Glomerular visceral epithelial cell (primary cell): ENCODE results near the gene TLK1.

Experiments used
- DNase-seq: peaks from one replicate; pipeline ENCODE4 v3.0.0-alpha.2; 2016; ENCODE audit errors: extremely low spot score

The TLK1 gene

DNA sequence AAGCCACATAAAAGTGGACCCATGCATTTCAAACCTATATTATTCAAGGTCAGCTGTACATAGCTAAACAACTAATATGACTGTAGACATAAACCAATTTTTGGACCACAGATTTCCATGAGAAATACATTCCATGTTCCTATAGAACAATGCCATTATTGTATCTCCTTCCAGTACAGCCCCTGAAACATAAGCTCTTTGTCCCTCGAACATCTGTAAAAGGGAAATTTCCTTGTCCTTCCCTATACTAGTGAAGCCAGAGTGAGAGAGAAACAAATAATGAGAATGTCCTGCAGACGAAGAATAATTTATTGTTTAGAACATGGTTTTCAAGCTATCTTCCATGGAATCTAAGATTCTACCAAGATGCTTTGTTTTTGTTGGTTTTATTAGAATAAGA, 156.3 kb downstream of the TLK1 start:
- DNase-seq, result no peak

DNA sequence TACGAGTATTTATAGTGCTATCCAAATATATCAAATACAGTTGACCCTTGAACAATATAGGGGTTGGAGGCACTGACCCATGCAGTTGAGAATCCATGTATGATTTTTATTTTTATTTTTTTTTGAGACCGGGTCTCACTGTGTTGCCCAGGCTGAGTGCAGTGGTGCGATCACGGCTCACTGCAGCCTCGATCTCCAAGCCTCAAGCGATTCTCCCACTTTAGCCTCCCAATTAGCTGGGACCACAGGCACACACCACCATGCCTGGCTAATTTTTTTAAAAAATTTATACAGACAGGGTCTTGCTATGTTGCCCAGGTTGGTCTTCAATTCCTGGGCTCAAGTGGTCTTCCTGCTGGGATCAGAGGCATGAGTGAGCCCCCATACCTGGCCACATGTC, 161.0 kb downstream of the TLK1 start:
- no peak for DNase-seq

DNA sequence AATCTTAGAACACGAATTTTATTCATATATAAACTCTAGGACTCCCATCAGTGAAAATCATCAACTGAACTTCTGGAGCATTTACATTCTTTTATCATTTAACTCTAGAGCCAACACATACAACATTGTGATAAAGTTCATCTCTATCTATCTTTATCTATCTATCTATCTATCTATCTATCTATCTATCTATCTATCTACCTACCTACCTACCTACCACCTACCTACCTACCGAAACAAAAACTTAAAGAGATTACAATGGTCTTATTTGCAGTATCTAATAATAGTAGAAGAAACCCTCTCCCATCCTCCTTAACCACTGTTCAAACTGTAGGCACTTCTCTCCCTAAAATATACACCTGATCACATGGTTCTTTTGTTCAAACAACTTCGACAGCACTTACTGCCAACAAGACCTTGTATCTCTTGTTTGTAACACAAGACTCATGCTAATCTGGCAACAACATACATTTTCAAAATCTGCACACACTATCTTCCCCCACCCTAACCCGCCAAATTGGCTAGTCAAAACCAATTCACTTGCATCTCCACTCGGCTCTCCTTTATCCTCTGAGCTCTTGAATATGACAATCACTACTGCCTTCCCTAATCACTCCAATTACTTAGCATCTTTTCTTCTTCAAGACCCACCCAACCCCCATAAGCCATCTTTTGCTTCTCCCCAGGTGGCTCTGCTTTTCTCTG, 162.6 kb downstream of the TLK1 start:
- no peak for DNase-seq

DNA sequence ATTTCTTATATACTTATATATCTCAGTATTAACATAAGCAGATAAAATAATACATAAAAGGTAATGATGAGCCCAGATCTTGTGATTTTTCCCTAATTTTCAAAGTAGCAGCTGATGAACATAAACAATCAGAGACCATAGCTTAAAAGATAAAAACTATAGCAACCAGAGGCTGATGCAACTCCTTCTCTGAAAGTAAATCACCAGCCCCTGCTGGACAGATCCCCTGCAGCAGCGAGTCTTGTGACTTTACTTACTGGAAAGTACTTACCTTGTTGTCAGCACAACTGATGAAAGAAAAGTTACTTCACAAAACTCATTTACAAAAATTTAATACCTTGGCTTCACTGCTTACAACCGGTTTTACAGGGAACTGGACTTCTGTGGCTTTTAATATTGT, 164.4 kb downstream of the TLK1 start:
- DNase-seq, result no peak

DNA sequence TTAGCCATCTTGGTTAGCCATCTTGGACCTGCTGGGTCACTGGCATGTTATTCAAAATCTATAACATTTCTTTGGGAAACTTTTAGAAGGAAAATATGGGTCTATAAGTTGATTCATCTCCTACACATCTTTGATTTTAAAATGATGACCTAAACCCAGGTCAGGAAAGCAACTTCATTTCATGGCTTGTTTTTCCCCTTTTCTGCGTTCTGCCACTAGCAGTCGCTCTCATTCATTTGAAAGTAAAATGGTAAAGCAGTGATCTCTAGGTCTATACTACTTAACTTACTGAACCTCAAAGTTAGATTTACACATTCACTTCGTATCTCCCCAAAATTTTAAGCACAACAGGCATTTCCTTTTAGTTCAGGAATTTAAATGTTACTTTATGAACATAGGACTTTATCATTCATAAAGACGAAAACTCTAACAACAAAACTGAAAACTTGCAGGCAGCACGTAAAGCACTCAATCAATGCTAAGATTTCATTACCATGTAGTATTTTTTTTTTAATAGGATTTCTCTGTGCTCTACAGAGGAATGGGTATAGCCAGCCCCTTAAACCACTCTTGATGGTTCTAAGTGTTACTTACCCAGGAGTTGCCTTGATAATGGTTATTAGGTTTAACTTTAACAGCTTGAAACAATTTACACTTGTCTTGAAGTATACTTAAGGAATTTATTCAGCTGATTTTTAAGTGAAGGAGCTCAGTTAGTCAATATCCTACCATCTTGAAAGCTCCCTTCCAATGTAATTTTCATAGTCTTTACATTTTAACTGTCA, 169.1 kb downstream of the TLK1 start:
- no peak for DNase-seq

DNA sequence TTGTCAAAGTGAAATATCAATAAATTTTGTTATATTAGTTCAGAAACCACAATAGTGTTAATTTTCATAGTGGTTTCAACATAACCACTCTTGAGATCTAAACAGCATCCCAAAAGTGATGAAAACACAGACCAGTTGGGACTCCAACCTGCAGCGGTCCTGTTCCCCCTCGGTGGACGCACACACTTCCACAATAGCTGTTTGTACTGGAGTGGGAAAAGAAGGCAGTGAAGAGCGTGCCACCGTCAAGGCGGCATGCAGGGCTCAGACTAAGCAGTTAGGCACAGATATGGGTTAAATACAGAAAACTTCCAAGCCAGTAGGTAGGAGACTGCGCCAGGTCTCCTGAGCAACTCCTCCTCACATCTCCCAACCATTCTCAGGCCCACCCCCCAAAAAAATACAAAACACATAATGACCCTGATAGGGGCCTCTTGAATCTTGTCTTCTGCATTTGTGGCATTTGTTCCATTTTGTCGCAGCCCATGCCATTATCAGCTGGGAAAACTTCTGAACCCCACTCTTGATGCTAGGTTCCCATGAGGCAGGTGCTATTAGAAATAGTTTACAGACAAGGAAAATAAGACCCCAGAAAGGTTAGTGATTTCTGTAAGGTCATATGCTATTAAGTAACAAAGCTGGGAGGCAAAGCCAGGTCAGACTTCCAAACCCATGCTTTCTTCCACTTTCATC, 174.0 kb downstream of the TLK1 start:
- DNase-seq, result no peak

DNA sequence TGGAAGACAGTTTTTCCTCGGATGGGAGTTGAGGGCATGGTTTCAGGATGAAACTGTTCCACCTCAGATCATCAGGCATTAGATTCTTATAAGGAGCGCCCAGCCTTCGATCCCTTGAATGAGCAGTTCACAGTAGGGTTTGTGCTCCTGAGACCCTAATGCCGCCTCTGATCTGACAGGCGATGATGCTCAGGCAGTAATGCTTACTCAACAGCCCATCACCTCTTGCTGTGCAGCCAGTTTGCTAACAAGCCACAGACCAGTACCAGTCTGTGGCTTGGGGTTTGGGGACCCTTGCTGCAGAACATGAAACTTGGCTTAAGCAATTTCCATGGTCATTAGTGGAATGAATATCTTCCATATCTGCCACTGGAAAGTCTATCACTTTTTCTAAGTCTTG, 175.3 kb downstream of the TLK1 start:
- no peak for DNase-seq

DNA sequence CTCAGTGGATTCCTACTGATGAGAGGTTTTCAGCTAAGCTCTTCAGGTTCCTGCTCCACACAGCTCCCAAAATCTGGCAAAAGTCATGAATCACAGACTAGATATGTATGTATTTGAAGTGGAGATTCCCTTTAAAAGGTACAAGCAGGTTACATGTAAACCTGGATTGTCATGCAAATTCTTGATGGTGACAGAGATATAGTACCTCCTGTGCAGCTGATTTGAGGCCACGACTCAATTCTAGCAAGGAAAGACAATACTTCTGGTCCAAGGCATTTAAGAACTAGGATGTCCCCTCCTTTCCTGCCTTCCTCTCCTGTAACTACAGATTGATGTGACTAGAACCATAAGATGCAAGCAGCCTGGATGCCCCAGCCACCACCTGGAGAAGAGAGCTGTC, 176.6 kb downstream of the TLK1 start:
- DNase-seq, result no peak

DNA sequence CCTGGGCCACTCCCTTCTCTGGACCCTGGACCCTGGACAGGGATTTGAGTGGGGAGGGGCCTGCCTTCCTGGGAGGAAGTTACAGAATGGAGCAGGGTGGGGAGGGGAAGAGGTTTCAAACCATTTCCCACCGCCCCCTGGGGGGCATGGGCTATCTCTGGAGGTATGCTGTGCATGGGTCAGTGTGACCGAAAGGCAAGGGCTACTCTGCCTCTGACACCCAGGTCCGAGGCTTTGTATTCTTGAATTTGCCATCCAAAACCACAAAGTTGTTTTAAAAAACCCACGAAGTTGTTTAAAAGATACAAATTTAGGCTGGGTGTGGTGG, 184.8 kb downstream of the TLK1 start:
- DNase-seq, result no peak

DNA sequence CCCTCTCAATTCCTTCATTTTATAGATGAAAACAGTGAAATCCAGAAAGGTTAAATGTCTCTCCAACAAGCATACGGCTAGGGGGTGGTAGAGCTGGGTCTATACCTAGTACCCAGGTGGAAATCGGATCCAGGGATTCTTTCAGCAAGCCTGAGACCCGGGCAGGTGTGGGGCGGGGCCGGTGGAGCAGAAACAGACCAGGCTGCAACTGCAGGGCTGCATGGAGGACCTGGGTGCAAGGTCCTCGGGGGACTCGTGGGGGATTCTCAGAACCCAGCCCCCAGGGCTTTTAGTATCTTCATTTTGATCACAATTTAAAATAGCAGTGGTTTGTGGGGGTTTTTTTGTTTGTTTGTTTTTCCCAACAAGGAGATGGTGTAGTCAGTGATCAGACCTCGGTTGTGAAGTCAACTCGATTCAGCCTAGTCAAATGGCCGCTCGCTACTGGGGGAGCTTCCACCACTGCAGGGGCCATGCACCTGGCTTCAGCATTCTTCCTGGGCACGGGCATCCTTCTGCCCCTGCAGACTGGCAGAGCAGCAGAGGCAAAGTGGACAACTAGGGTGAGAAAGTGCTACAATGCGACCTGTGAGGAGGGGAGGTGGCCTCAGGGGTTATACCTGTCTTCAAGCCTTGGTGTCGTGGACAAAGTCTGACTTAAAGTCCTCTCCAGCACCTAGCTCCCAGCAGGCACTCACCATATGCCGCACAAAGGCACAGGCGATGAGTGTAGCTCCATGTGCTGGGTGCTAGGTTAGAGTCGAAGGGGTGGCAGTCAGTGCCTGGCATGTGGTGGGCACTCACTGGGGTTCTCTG, 185.4 kb downstream of the TLK1 start:
- DNase-seq, result no peak

DNA sequence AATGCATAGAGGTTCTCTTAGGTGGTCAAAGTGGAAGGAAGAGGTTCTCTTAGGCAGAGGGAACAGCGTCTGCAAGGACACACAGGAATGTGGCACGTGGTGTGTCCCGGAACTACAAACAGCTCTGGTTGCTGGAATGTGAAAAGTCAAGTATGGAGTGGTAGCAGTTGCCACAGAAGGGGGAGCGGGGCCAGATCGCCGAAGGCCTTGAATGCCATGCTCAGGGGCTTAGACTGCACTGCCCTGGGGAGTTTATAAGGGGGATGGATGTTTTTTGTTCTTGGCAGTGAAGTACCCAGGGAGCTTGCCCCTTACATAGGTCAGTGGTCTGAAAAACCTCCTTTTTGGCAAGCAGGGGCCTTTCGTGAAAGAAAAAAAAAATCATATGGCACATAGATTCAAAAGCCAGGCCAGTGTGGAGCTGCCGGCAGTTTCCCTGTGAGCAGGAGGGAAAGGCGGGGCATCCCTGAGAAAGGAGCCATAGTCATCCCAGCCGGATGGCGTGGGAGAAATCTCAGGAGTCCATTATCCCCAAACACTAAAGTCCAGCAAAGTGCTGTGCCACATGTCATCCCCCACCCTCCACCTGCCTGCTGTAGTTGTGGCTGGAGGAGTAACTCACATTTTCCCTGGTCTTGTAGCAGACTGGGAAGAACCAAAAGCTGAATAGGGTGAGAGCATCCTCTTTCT, 186.2 kb downstream of the TLK1 start:
- DNase-seq, result no peak

DNA sequence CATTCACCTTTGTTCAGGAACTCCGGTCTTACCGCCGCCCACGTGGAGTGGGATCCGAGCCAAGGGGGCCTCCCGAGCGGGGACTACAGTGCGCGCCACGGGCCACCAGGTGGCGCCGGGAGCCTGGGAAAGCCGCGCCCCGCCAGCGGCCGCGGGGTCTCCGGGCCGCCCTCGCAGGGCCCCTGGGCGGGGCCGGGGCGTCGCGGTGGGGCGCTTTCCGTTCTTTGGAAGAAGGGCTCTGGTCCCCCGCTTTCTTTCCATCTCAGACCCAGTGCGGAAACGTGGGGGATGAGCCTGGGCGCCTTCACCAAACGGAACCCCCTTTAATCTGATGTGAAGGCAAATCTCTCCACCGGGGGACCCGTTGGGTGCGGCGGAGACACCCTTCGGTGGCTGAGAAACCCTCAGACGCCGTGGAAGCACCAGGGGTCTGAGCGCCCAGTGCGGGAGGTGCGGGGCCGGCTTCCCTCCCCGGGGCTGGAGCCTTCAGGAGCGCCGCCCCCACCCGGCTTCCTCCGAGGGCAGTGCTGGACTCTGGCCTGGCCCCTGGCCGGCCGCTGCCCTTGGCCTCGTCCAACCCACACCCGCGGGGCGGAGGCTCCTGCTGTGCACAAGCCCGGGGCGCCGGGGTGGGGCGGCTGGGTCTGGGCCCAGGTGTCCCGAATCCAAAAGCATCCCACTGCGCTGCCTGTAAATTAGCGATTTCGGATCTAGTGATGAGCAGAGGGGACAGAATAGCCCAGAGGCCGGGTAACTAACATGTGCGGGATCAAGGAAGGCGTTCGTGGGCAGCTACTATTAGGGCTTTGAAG, 187.0 kb downstream of the TLK1 start:
- peak; percentile 92 for DNase-seq

DNA sequence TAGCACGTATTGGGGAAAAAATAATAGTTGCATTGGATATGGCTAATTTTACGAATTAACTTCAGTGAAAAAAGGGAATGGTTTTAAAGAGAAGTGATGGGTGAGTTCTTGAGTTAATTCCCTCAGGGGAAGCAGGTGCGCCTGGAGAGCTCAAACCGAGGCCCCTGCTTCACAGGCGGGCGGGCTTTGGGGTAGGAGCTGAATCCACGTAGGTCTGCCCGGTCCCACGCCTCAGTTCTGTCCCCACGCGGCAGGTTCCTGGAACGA, 187.5 kb downstream of the TLK1 start:
- DNase-seq, result no peak

DNA sequence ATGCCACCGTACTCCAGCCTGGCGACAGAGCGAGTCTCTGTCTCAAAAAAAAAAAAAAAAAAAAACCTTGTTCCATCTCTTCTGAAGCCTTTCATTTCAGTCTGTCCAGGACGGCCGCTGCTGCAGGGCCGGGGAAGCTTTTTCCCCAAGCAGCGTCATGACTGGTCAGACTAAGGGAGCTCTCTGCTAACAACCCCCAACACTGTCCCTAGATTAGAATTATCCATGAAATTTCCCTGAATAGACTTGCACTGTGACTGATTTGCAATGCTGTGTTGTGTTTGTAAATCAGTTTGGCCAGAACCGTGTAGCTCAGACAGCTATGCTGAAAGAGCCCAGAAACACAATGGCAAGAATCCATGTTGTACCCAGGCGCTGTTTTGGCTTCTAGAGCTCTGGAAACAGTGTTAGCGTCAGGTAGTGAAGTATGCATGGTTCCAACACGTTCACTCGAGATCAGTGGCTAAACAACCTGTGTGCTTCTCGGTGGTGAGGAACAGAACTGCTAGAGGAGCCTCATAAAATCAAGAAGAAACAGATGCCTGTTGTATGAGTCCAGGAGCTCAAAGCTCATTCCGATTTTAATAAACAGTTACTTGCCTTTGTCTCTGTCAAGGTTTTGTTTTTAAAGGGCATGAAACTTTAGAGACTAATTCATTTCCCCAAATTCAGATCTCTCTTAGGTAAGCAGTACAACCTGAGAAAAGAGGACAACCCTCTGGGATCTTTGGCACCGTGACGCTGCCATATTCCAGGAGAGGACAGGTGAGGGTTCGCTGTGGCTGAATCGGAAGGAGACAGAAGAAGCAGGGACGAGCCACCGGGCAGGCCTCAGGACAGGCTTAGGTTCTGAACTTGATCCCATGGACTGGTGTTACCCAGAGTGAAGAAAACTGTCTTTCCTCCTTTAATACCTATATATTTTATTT, 188.1 kb downstream of the TLK1 start:
- no peak for DNase-seq

DNA sequence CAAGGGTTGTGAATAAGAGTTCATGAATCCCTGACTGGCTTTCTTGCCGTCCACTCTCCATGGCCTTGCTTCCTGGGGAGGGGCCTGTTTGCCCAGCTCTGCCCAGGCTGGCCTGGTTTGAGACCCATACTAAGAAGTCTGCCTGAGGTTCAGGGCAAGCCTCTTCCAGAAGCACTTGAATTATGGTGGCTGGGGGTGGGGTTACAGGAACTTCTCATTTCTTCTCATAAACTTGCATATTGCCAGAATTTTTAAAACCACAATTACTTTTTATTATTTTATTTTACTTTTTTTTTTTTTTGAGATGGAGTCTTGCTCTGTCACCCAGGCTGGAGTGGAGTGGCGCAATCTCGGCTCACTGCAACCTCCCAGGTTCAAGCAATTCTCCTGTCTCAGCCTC, 189.6 kb downstream of the TLK1 start:
- no peak for DNase-seq

DNA sequence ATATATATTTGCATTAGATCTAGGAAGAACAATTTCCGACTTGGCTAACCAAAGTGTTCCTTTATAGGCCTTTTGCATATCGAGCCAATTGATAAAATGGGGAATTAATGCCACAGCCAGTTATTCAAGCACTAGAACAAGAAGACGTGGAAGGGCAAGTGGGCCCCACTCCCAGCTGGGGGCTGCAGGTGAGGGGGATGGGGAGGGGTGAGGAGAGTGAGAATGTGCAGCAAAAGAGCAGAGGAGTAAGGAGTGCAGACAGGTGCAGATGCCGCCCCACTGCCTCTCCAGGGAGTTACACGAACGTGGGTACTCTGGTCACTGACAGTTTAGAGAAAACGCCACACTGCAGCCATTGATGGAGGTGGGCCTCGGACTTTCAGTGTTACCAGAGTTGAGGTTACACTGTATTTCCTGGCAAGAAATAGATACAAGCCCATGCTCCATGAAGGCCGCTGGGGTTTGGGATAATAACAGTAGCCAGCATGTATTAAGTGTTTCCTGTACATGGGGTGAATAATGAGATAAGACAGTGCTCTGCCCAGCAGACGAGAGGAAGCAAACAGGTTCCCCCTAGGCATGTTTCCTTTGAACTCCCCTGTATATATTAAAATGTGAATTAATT, 190.7 kb downstream of the TLK1 start:
- DNase-seq, result no peak

DNA sequence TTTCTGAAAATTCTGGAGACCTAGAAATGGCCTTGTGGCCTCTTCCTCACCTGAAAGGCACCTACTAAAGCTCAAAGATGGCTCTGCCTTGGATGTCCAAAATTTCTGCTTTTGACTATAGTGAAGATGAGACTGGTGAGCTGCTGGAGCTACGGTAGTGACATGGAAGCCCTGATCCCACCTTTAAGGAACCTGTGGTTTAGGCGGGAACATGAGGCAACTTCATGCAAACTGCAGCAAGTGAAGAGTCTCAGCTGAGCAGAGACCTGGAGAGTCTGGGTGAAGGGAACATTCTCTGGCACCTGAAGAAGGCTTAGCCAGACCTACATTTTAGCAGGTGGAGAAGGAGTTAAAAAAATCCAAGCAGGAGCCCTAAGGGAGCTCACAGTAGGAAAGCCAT, 191.7 kb downstream of the TLK1 start:
- no peak for DNase-seq

DNA sequence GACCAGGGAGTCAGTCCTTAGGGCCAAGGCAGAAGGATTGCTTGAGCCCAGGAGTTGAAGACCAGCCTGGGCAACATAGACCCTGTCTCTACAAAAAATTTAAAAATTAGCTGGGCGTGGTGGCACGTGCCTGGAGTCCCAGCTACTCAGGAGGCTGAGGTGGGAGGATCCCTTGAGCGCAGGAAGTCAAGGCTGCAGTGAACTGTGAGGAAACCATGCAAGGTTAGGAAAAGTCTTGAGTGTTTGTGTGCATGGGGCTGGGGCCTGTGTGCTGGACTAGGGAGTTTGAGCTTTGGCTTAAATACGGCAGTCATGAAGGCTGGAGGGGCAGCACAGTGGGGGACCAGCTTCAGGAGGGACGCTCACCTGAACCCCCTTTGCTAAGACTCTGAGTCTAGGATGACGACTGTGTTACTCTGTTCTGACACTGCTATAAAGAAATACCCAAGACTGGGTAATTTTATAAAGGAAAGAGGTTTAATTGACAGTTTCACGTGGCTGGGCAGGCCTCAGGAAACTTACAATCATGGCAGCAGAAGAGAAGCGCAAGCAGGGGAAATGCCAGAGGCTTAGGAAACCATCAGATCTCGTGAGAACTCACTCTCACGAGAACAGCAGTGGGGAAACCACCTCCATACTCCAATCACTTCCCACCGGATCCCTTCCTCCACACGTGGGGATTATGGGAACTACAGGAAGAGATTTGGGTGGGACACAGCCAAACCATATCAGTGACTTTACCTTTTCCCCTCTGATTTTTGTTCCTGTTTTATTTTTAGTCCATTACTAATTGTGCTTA, 192.3 kb downstream of the TLK1 start:
- no peak for DNase-seq

DNA sequence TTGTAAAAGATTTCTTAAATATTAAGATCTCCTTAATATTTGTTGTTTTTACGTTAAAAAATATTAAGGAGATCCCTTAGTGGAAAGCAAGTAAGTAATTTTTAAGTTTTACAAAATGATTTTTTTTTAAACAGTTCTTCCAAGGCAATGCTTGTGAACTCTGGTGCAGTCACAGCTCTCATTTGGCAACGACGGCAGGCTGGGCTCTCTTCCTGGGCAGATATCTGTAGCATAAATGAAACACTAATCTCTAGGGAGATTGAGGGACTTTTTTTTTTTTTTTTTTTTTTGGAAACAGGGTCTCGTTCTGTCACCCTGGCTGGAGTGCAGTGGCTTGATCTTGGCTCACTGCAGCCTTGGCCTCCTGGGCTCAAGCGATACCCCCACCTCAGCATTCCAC, 193.1 kb downstream of the TLK1 start:
- DNase-seq, result no peak
